Progenitor cell of endocrine pancreas (in vitro differentiated cells): ENCODE measurements around the gene SLC25A15. TPM values are rescaled to one million over a fixed set of nuclear protein-coding genes. Genes with fewer than 3 reads are reported as not detected.

ENCODE experiments used
- DNase-seq: peaks from one replicate; pipeline ENCODE4 v3.0.0; 2021; ENCODE audit warnings: low spot score; ENCODE audit not compliant: unreplicated experiment
- H3K27ac Mint-ChIP-seq: 2 replicates; pipeline ENCODE4 v1.8.0; 2021; ENCODE audit warnings: mild to moderate bottlenecking, moderate library complexity, mixed read lengths
- H3K27me3 Mint-ChIP-seq: 2 replicates; pipeline ENCODE4 v1.8.0; 2021; ENCODE audit warnings: mixed read lengths
- H3K36me3 Mint-ChIP-seq: 2 replicates; pipeline ENCODE4 v1.8.0; 2022; ENCODE audit warnings: mixed read lengths; ENCODE audit not compliant: insufficient read depth
- H3K4me1 Mint-ChIP-seq: 2 replicates; pipeline ENCODE4 v1.8.0; 2021; ENCODE audit warnings: low read depth, mixed read lengths
- H3K4me3 Mint-ChIP-seq: 2 replicates; pipeline ENCODE4 v1.8.0; 2021; ENCODE audit warnings: low read depth, mild to moderate bottlenecking, moderate library complexity, mixed read lengths
- H3K9me3 Mint-ChIP-seq: 2 replicates; pipeline ENCODE4 v1.8.0; 2021; ENCODE audit warnings: low read depth, mixed read lengths
- long read RNA-seq: library from polyadenylated mRNA; unstranded; transcript quantifications from one replicate; pipeline ENCODE4 v2.0.0, GENCODE V29; 2020
- total RNA-seq: library from RNA; stranded (reverse); gene quantifications from 2 replicates; pipeline ENCODE4 v1.2.1, GENCODE V29; 2021
- TF ChIP-seq, protein P1 (sequence below): fragments of 200-600 bp; sonication (generic); IDR thresholded peaks from one replicate; pipeline ENCODE4 v1.5.0; 2021; ENCODE audit warnings: antibody characterized with exemption, mild to moderate bottlenecking; ENCODE audit not compliant: unreplicated experiment

Gene SLC25A15
- total RNA-seq, result 16.3 and 16.5 TPM in 2 replicates
- long read RNA-seq, partial matches to known transcripts, result 0 of 1 reads
- long read RNA-seq, other reads (novel, unspliced or antisense), result 0 of 1 reads

DNA sequence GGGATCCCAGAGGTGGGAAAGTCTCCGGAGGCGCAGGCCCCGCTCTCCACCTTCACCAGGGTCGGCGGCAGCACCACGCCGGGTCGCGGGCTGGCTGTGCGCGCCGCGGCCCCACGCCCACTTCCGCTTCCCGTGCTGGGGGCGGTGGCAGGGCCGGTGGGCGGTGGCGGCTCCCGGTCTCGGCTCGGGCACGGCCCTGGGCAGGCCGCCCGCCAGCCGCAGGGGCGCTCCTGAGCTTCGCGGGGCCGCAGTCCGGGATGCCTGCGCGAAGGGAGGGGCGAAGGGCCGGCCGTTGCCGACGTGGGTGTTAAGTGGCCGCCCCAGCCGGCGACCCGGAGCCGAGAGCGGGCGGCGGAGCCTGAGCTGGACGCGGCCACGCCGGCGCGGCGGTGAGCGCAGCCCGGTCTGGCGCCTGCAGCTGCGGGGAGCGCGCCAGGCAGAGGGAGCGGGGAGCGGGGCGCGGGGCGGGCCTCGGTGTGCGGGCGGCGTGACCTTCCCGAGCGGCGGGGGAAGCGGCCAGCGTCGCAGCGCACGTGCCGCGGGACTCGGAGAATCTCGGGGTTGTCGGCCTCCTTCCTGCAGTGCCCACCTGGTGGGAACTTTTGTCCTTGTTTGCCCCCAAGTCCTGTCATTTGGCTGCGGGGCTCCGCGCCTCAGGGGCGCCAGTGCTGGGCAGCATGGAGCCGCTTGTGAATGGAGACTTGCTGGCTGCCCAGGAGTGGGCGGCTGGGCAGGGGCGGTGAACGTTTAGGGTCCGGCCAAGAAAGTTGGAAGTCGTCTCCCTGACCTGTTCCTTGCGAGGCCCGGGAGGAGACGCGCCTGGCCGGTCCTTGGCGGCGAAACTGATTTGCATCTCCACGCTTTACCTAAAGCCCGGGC, at the start of gene SLC25A15:
Gene SLC25A15, plus strand, starts transcription at position 337 of the 879 bp plus-strand sequence. CDS start 3,616 bp downstream, outside the sequence.
- Mint-ChIP-seq H3K27me3 (no peaks in the 10 kb centered on the region), H3K9me3 (no peaks in the 10 kb centered on the region), H3K36me3 (peaks cover 2% of the 10 kb centered on the region), H3K4me1 (peaks cover 6% of the 10 kb centered on the region), H3K27ac (peak within 1 kb of the TSS; percentile 95), H3K4me3 (peak within 1 kb of the TSS; percentile 82)
- DNase-seq, result peak; percentile 80
- TF ChIP-seq, protein P1, sequence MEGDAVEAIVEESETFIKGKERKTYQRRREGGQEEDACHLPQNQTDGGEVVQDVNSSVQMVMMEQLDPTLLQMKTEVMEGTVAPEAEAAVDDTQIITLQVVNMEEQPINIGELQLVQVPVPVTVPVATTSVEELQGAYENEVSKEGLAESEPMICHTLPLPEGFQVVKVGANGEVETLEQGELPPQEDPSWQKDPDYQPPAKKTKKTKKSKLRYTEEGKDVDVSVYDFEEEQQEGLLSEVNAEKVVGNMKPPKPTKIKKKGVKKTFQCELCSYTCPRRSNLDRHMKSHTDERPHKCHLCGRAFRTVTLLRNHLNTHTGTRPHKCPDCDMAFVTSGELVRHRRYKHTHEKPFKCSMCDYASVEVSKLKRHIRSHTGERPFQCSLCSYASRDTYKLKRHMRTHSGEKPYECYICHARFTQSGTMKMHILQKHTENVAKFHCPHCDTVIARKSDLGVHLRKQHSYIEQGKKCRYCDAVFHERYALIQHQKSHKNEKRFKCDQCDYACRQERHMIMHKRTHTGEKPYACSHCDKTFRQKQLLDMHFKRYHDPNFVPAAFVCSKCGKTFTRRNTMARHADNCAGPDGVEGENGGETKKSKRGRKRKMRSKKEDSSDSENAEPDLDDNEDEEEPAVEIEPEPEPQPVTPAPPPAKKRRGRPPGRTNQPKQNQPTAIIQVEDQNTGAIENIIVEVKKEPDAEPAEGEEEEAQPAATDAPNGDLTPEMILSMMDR, result peak; percentile 58

DNA sequence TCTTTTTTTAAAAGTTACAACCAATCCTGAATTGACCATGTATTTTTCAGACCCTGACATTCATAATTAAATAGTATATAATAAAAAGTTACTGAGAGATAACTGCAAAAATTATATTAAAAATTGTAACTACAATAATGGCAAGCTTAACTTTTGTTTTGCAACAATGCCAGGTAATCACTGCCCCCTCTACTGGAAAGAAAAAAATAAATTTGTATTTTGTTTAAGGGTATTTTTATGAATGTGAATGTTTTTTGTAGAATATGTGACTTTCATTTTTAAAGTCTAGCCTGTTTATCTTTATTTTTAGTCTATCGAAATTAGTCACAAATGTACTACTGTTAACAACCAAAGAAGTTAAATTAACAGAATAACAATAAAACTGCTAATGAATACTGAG, 40.1 kb upstream of the SLC25A15 start:
- H3K27ac Mint-ChIP-seq, result no peak overlapping the region
- H3K4me3 Mint-ChIP-seq, result no peak overlapping the region
- TF ChIP-seq, protein P1, result peak; percentile 33
- no peaks in the 10 kb centered on the region for H3K27me3 Mint-ChIP-seq
- H3K4me1 Mint-ChIP-seq, result peaks cover 3% of the 10 kb centered on the region
- no peak for DNase-seq
- peaks cover 7% of the 10 kb centered on the region for H3K36me3 Mint-ChIP-seq
- H3K9me3 Mint-ChIP-seq, result no peaks in the 10 kb centered on the region

DNA sequence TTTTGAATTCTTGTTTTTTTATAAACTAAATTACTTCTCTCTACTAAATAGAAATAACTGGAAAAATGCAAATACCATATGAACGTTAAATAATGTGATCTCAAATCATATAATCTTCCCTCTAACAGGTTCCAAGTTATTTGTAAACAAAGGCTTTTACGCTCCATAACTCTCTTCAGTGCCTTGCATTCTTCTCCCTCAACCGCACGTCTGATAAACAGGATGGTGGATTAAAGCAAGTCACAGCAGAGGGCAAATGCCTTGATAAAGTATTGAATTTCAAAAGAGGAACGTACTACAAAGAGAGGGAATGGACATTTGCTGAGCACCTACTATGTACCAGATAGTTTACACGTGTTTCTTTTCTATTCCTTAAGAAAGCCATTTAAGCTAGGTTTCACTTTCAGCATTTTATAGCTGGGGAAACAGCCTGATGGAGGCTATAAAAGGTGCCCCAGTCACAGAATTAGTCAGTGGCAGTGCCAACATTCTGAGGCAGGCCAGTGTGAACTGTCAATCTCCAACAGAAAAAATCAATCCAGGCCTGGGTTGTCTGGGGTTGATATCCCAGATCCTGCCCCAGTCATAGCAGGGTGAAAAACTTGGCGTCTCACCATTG, 34.2 kb upstream of the SLC25A15 start:
- no peak for DNase-seq
- Mint-ChIP-seq H3K9me3 (no peaks in the 10 kb centered on the region), H3K27me3 (no peaks in the 10 kb centered on the region), H3K27ac (no peak overlapping the region), H3K36me3 (peaks cover 16% of the 10 kb centered on the region), H3K4me3 (no peak overlapping the region), H3K4me1 (peaks cover 3% of the 10 kb centered on the region)
- TF ChIP-seq, protein P1, result no peak

DNA sequence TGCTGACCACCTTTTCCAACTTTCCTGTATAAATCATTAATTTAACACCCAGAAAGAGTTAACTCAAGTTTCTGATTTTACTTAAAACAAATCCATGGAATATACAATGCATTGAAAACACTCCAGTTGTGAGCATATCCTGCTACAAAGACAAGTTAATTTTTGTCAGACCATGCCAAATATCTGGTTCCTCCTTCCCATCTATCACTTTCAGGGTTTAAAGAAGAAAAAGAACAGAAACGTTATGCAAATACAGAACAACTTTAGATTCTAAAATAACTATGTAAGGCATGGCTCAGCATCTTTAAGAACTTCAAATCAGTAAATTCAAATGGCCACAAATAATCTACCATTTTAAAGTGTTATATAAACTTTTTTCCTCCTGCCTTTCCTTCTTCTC, 33.4 kb upstream of the SLC25A15 start:
- TF ChIP-seq, protein P1, result no peak
- Mint-ChIP-seq H3K36me3 (peaks cover 16% of the 10 kb centered on the region), H3K27ac (no peak overlapping the region), H3K9me3 (no peaks in the 10 kb centered on the region), H3K4me1 (peaks cover 3% of the 10 kb centered on the region), H3K4me3 (no peak overlapping the region), H3K27me3 (no peaks in the 10 kb centered on the region)
- DNase-seq, result no peak

DNA sequence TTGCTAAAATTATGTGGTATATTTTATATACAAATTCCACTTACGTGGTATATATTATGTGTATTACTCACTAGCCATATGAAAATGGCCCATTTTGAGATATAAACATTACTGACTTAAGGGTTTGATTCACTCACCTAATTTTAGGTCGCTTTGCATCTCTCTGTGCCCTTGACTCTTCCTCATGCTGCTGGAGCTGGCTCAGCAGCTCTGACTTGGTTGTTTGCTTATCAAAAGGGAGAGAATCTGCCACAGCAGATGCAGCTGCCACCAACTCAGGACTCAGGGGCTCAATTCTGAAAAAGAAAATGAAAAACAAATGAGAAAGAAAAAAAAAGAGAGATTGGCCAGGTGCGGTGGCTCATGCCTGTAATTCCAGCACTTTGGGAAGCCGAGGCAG, 30.6 kb upstream of the SLC25A15 start:
- Mint-ChIP-seq H3K4me3 (no peak overlapping the region), H3K4me1 (no peaks in the 10 kb centered on the region), H3K27me3 (no peaks in the 10 kb centered on the region), H3K36me3 (peaks cover 12% of the 10 kb centered on the region), H3K27ac (no peak overlapping the region), H3K9me3 (no peaks in the 10 kb centered on the region)
- DNase-seq, result no peak
- TF ChIP-seq, protein P1, result no peak
